OCI-LY7 (cell line): ENCODE measurements around the gene PAK1. TPM values are rescaled to one million over a fixed set of nuclear protein-coding genes. Genes with fewer than 3 reads are reported as not detected.

Experiments used
- BruUV-seq: library from RNA; stranded (reverse); fragments of 400-500 nt; replicated peaks from 2 replicates; lab custom pipeline; 2021; lab: Mats Ljungman, UMichigan
- CTCF ChIA-PET: fragments of 300-600 bp; sonication (Branson Sonifier 250); formaldehyde crosslinking; loops from one replicate; lab custom pipeline; 2022; ENCODE audit warnings: antibody characterized with exemption; ENCODE audit not compliant: unreplicated experiment; lab: Charles Lee
- POLR2A ChIA-PET: fragments of 300-600 bp; sonication (Branson Sonifier 250); formaldehyde crosslinking; loops from one replicate; lab custom pipeline; 2022; ENCODE audit warnings: antibody characterized with exemption; lab: Charles Lee
- DNase-seq: peaks from one replicate; pipeline ENCODE4 v3.0.0-alpha.2; 2015; ENCODE audit warnings: low spot score
- H2AFZ ChIP-seq: fragments of 200-600 bp; sonication (generic), shearing (Covaris generic); 2 replicates; pipeline ENCODE4 v1.6.1; 2014; ENCODE audit warnings: mild to moderate bottlenecking, antibody characterized with exemption, low read length, moderate library complexity
- H3K27ac ChIP-seq: fragments of 200-600 bp; sonication (generic); 2 replicates; pipeline ENCODE4 v1.5.1; 2014; ENCODE audit warnings: mixed run types, low read depth, mild to moderate bottlenecking, moderate library complexity, low read length, inconsistent platforms; ENCODE audit not compliant: poor library complexity, severe bottlenecking
- H3K36me3 ChIP-seq: fragments of 200-600 bp; sonication (generic); 2 replicates; pipeline ENCODE4 v1.6.1; 2014; ENCODE audit warnings: mild to moderate bottlenecking, antibody characterized with exemption, low read length, moderate library complexity, mixed read lengths; ENCODE audit not compliant: insufficient read depth
- H3K4me1 ChIP-seq: fragments of 200-600 bp; sonication (generic); 2 replicates; pipeline ENCODE4 v1.5.1; 2014; ENCODE audit warnings: mild to moderate bottlenecking, low read length; ENCODE audit not compliant: insufficient read depth, poor library complexity, severe bottlenecking
- H3K4me2 ChIP-seq: fragments of 200-600 bp; sonication (generic); 2 replicates; pipeline ENCODE4 v1.6.1; 2014; ENCODE audit warnings: mild to moderate bottlenecking, low read length
- H3K4me3 ChIP-seq: fragments of 200-600 bp; sonication (generic); 2 replicates; pipeline ENCODE4 v1.5.1; 2014; ENCODE audit warnings: mild to moderate bottlenecking, low read depth, low read length; ENCODE audit not compliant: poor library complexity, severe bottlenecking
- H3K79me2 ChIP-seq: fragments of 200-600 bp; sonication (generic); 2 replicates; pipeline ENCODE4 v1.6.1; 2016; ENCODE audit warnings: low read depth, mild to moderate bottlenecking, low read length, moderate library complexity, mixed read lengths; ENCODE audit not compliant: insufficient read depth
- H3K9me2 ChIP-seq: fragments of 200-600 bp; sonication (generic); 2 replicates; pipeline ENCODE4 v1.6.1; 2016; ENCODE audit warnings: mild to moderate bottlenecking, low read length, mixed read lengths; ENCODE audit not compliant: insufficient read depth
- H3K9me3 ChIP-seq: fragments of 200-600 bp; sonication (generic); 2 replicates; pipeline ENCODE4 v1.6.1; 2014; ENCODE audit warnings: mild to moderate bottlenecking, mixed run types, low read length, mixed read lengths
- H4K20me1 ChIP-seq: fragments of 200-600 bp; sonication (generic); 2 replicates; pipeline ENCODE4 v1.6.1; 2014; ENCODE audit warnings: mild to moderate bottlenecking, antibody characterized with exemption, low read length, moderate library complexity, mixed read lengths; ENCODE audit not compliant: insufficient read depth
- CTCF ChIP-seq: fragments of 200-600 bp; sonication (generic); conservative IDR thresholded peaks from 2 replicates; pipeline ENCODE4 v1.5.1; 2014; ENCODE audit warnings: mild to moderate bottlenecking, antibody characterized with exemption, low read length, moderate library complexity, mixed read lengths
- EZH2phosphoT487 ChIP-seq: fragments of 200-600 bp; sonication (generic); IDR thresholded peaks from 2 replicates; pipeline ENCODE4 v1.6.1; 2018; ENCODE audit warnings: low read depth, borderline replicate concordance, mild to moderate bottlenecking, mixed run types, antibody characterized with exemption, low read length, moderate library complexity, mixed read lengths
- intact Hi-C: fragments of 100-400 bp; cut with micrococcal nuclease; formaldehyde crosslinking; loops from one replicate; pipeline ENCODE4 v1.10.0; 2022; ENCODE audit not compliant: unreplicated experiment
- total RNA-seq, 2 experiments: library from RNA; depleted of rRNA in 1 of 2; stranded (reverse); fragments of >200 nt in 1 of 2; shearing (Covaris generic) in 1 of 2; gene quantifications; 2 replicates each; pipeline ENCODE4 v1.2.3, GENCODE V29; 2014 to 2022

The PAK1 gene
- total RNA-seq, 2 experiments from 2014 or later = 1.0 to 3.4 TPM

- no TSS peak for BruUV-seq
- Histone ChIP-seq H3K9me2 (no peaks in the 10 kb centered on the region), H3K4me3 (no peak overlapping the region), H3K27ac (no peak overlapping the region), H3K4me2 (no peak overlapping the region), H3K79me2 (no peaks in the 10 kb centered on the region), H3K36me3 (no peaks in the 10 kb centered on the region), H3K9me3 (no peaks in the 10 kb centered on the region), H2AFZ (no peak overlapping the region), H3K4me1 (no peaks in the 10 kb centered on the region), H4K20me1 (no peaks in the 10 kb centered on the region)
- POLR2A ChIA-PET = no interaction called here
- CTCF ChIA-PET = no interaction called here
- TF ChIP-seq CTCF = no peak
- no peak for TF ChIP-seq EZH2phosphoT487
- intact Hi-C loops = no loop called here
- DNase-seq = no peak
These were observed 157.1 kb downstream of the PAK1 start for GRCh38 chr11:77316733-77317342.

- POLR2A ChIA-PET = no interaction called here
These were observed 161.8 kb downstream of the PAK1 start for GRCh38 chr11:77312107-77312506.

More at GRCh38 chr11:77312107-77312506, 161.8 kb downstream of the PAK1 start:
- no peak overlapping the region for H3K4me2 ChIP-seq
- H3K4me3 ChIP-seq = no peak overlapping the region
- TF ChIP-seq CTCF = no peak
- TF ChIP-seq EZH2phosphoT487 = no peak
- CTCF ChIA-PET = no interaction called here
- no peak overlapping the region for H2AFZ ChIP-seq
- H3K27ac ChIP-seq = no peak overlapping the region
- DNase-seq = no peak
- H3K9me3 ChIP-seq = no peaks in the 10 kb centered on the region
- H3K4me1 ChIP-seq = no peaks in the 10 kb centered on the region
- intact Hi-C loops = no loop called here
- H3K36me3 ChIP-seq = no peaks in the 10 kb centered on the region
- H4K20me1 ChIP-seq = no peaks in the 10 kb centered on the region
- H3K79me2 ChIP-seq = no peaks in the 10 kb centered on the region
- H3K9me2 ChIP-seq = no peaks in the 10 kb centered on the region
- no TSS peak for BruUV-seq
